SHP77 (cell line): Measurements from ENCODE around the gene CAMTA1.

Experiments
- DNase-seq, 2 experiments: peaks; one replicate each; lab custom pipeline; 2025; lab: John Stamatoyannopoulos, UW

The CAMTA1 gene

GRCh38 chr1:7477593-7477992, 692.3 kb downstream of the CAMTA1 start:
- no peak for DNase-seq

DNA sequence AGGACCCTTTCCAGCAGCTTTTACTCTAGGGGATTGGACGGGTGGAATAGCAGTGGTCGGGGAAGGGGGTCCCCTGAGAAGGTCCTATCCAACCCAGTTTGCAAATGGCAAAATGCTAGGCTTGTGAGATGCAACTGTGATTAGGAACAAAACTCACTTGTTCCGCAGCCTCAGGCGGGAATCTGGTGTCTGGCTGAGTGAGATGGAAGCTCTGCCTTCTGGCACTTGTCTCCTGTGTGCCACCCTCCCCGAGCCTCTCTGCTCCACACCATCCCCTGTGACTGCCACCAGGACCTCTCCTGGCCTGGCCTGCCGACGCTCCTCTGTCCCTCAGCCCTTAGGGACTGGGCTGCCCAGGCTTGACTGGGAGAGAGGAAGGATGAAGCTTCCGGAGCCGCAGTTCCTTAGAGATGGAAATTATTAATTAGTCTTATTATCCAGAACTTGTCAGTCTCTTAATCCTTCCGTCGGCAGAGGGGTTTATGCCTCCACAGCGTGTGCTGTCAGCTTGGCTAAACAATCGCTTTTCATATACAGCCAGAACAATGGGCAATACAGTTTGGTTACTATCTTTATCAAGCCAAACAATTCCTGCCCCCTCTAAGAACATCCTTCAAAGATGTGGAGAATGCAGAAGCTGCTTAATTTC, 693.0 kb downstream of the CAMTA1 start:
- no peak for DNase-seq

GRCh38 chr1:7478809-7479499, 693.7 kb downstream of the CAMTA1 start:
- peak; percentile 38 to 63 for DNase-seq

GRCh38 chr1:7479571-7479970, 694.3 kb downstream of the CAMTA1 start:
- DNase-seq = no peak

GRCh38 chr1:7481194-7481593, 695.9 kb downstream of the CAMTA1 start:
- DNase-seq = no peak

DNA sequence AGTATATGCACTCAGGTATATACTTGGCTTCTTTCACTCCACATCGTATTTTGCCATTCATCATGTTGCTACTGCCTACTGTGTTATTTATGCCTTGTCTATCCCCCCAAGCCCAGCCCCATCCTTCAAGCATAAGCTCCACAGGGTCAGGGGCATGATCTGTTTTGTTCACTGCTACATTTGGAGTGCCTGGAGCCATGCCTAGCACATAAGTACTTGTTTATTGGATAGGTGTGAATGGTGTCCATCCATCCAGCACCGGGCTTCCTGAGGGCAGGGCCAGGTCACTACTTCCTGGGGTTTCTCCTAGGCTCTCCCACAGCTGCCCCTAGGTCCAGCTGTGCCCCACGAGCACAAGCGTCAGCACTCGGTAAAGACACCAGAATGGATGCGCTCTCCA, 696.8 kb downstream of the CAMTA1 start:
- DNase-seq = no peak

DNA sequence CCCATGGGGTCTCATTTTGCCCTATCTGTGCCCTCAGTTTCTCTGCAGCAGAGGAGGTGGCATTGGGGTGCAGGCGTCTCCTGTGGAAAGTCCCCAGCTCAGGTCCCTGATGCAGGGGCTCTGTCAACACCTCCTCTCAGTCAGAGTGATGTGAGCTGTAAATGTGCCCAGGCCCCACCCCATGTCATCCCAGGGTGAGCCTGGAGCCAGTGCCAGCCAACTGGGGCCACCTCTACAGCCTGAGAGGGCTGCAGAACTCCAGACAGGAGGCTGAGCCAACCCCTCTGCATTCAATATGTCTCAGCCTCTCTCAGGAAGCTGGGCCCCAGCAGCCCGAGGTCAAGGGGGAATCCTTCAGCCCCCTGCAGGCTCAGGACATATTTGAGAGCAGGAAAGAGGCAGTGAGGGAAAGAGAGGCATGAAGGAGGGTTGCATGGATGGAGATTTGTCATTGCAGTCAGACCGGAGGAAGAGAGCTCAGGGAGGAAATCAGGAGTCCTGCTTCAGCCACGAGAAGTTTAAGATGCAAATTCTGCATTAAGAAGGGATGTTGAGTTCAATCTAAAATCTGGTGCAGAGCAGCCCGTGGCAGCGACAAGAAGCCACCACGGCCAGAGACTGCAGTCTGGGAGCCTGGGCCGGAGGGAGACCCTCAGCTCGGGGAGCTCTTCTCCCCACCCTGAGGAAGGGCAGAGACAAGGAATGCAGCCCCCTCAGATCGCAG, 697.7 kb downstream of the CAMTA1 start:
- no peak for DNase-seq

GRCh38 chr1:7483634-7484383, 698.6 kb downstream of the CAMTA1 start:
- DNase-seq = no peak

GRCh38 chr1:7485086-7485780, 700.0 kb downstream of the CAMTA1 start:
- no peak for DNase-seq

DNA sequence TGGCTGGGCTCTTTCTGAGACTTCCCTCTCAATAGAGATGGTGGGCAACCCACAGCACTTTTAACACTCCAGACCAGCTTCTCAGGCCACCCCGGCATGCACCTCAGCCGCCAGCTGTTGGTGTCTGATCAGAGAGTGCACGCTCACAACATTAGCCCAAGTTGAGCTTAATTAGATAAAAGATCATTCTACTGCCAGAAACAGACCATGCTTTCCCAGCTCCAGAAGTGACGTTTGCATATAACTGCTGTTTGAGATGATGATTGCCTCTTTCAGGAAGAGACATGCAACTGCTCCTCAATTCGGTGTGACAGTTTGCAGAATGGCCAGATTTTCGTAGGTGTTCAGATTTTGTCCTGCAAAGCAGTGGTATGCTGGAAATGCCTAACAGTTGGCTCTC, 700.6 kb downstream of the CAMTA1 start:
- DNase-seq = no peak

- DNase-seq = no peak
These were observed 702.7 kb downstream of the CAMTA1 start for GRCh38 chr1:7487766-7488474.

- DNase-seq = no peak
These were observed 703.2 kb downstream of the CAMTA1 start for GRCh38 chr1:7488475-7488842.

DNA sequence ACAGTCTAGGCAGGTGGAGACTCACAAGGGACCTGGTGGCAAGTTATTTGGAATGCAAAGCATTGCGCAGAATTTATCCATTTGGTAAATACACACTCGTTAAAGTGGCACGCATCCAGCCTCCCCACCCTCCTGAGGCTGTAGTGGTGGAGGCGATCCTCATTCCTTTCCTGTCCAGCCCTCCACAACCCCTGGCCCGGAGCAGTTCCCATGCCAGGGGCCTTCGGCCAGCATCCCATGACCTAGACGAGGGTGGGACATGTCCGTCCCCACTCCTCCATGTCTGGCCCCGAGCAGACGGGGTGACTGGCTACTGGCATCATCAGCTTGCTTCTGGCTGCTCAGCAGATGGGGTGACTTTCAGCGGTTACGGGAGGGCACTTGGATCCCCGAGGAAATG, 704.3 kb downstream of the CAMTA1 start:
- no peak for DNase-seq

DNA sequence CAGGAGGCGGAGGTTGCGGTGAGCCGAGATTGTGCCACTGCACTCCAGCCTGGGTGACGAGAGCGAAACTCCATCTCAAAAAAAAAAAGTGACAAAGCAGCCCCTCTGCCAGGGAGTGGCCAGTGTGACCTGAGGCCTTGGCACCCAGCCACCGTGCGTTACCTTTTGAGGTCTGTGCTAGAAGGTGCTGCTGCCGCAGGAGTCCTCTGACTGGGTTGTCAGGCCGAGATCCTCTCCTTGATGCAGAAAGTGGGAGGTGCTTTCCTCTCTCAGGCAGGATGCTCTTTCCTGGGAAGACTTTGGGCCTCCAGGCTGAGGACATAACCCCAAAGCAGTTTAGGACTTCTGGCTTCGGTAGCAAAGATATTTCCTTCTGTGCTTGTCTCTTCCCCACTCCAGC, 705.3 kb downstream of the CAMTA1 start:
- DNase-seq = no peak

- no peak for DNase-seq
These were observed 706.0 kb downstream of the CAMTA1 start for GRCh38 chr1:7491109-7491817.

DNA sequence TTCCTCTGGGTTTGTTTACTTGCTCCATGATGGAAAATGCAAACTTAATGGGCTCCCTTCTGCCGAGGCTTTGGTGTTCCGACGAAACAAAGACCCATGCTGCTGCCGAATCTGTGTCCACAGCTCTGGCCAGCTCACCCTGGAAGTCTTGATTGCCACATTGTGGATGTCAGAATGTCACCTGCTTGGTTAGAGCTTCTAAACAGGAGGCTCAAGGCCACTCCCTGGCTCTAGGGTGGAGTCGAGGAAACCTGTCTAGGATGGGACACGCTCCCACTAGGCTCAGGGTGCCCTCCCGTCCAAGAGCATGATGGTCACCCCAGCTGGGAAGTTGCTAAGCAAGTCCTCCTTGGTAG, 706.5 kb downstream of the CAMTA1 start:
- no peak for DNase-seq

- DNase-seq = no peak
These were observed 708.6 kb downstream of the CAMTA1 start for GRCh38 chr1:7493711-7494454.

- no peak for DNase-seq
These were observed 710.7 kb downstream of the CAMTA1 start for GRCh38 chr1:7495962-7496361.

DNA sequence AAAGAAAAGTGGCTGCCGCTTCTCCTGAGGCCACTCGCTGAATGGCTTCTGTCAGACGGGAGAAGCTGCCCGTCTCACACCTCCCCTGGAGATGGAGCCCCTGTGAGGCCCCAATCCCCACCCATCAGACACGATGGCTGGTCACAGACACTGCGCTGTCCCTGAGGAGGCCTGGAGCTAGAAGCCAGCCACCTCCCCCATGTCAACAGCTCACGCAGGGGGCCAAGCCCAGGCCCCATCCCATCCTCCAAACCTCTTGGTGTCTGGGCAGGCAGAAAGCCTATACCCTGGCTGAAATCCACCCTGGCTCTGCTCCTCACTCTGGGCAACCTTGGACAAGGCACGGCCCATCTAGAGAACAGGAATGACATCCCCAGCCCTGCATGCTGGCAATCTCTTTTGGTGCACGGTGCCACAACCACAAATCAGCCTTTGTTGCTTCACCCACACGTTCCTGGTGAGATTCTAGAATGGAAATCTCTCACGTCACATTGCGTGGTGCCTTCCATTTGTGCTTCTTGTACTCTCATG, 711.9 kb downstream of the CAMTA1 start:
- no peak for DNase-seq
